IMR-90 (cell line): Measurements from ENCODE around the gene ACSM6. TPM values are rescaled to one million over a fixed set of nuclear protein-coding genes. Genes with fewer than 3 reads are reported as not detected.

Source experiments
- ATAC-seq: fragments of 200-7000 bp; cut with Tn5 transposase; 2 replicates; pipeline ENCODE4 v1.9.1; 2020; ENCODE audit warnings: low read depth, mild to moderate bottlenecking, moderate library complexity
- BruUV-seq: library from RNA; stranded (reverse); fragments of 400-500 nt; replicated peaks from 2 replicates; lab custom pipeline; 2021; lab: Mats Ljungman, UMichigan
- CTCF ChIA-PET: fragments of 300-600 bp; formaldehyde crosslinking; extraction: SDS; loops from one replicate; lab custom pipeline; 2021; ENCODE audit warnings: antibody characterized with exemption; lab: Yijun Ruan, JAX
- POLR2A ChIA-PET: fragments of 300-600 bp; sonication (Branson Sonifier 250); formaldehyde crosslinking; loops from one replicate; lab custom pipeline; 2022; ENCODE audit warnings: antibody characterized with exemption; ENCODE audit not compliant: unreplicated experiment; lab: Charles Lee
- DNase-seq: peaks from one replicate; pipeline ENCODE4 v3.0.0; 2013
- H2AFZ ChIP-seq: replicated peaks from 2 replicates; pipeline ENCODE3; 2013; ENCODE audit warnings: low read length, mild to moderate bottlenecking; ENCODE audit not compliant: poor library complexity
- H2AK5ac ChIP-seq: 2 replicates; pipeline ENCODE4 v1.6.1; 2013; ENCODE audit warnings: low read depth, low read length, inconsistent platforms
- H2AK9ac ChIP-seq: replicated peaks from 2 replicates; pipeline ENCODE3; 2013; ENCODE audit warnings: mild to moderate bottlenecking, low read depth, low read length, moderate library complexity; ENCODE audit not compliant: poor library complexity
- H2BK120ac ChIP-seq: 2 replicates; pipeline ENCODE4 v1.6.1; 2013; ENCODE audit warnings: low read depth, low read length, inconsistent platforms
- H2BK15ac ChIP-seq: 3 replicates; pipeline ENCODE4 v1.6.1; 2013; ENCODE audit warnings: low read depth, low read length, inconsistent platforms
- H2BK20ac ChIP-seq: 2 replicates; pipeline ENCODE4 v1.6.1; 2013; ENCODE audit warnings: low read depth, mild to moderate bottlenecking, inconsistent platforms, low read length, moderate library complexity
- H2BK5ac ChIP-seq: 2 replicates; pipeline ENCODE4 v1.6.1; 2013; ENCODE audit warnings: mild to moderate bottlenecking, low read depth, low read length, inconsistent platforms; ENCODE audit not compliant: poor library complexity, severe bottlenecking
- H3K14ac ChIP-seq: replicated peaks from 2 replicates; pipeline ENCODE4 v1.6.1; 2013; ENCODE audit warnings: low read depth, low read length, inconsistent platforms
- H3K18ac ChIP-seq: 2 replicates; pipeline ENCODE4 v1.6.1; 2013; ENCODE audit warnings: low read depth, low read length, control low read depth
- H3K23ac ChIP-seq: 2 replicates; pipeline ENCODE4 v1.6.1; 2013; ENCODE audit warnings: low read depth, low read length, inconsistent platforms
- H3K27ac ChIP-seq: 2 replicates; pipeline ENCODE4 v1.5.1; 2013; ENCODE audit warnings: mild to moderate bottlenecking, control low read depth, low read length; ENCODE audit not compliant: insufficient read depth
- H3K27me3 ChIP-seq: 2 replicates; pipeline ENCODE4 v1.6.1; 2013; ENCODE audit warnings: low read length; ENCODE audit not compliant: control insufficient read depth, insufficient read depth
- H3K36me3 ChIP-seq: 2 replicates; pipeline ENCODE4 v1.6.1; 2013; ENCODE audit warnings: low read length, mixed read lengths; ENCODE audit not compliant: control insufficient read depth, insufficient read depth
- H3K4ac ChIP-seq: 2 replicates; pipeline ENCODE4 v1.6.1; 2013; ENCODE audit warnings: low read depth, low read length, inconsistent platforms
- H3K4me1 ChIP-seq: 2 replicates; pipeline ENCODE4 v1.6.1; 2013; ENCODE audit warnings: low read length, mixed read lengths; ENCODE audit not compliant: control insufficient read depth, insufficient read depth
- H3K4me2 ChIP-seq: 2 replicates; pipeline ENCODE4 v1.6.1; 2013; ENCODE audit warnings: low read depth, mild to moderate bottlenecking, control low read depth, low read length, moderate library complexity
- H3K4me3 ChIP-seq: 2 replicates; pipeline ENCODE4 v1.5.1; 2013; ENCODE audit warnings: low read depth, mild to moderate bottlenecking, control low read depth, low read length, moderate library complexity; ENCODE audit not compliant: insufficient read depth
- H3K56ac ChIP-seq: 2 replicates; pipeline ENCODE4 v1.6.1; 2013; ENCODE audit warnings: low read length, inconsistent platforms; ENCODE audit not compliant: insufficient read depth; ENCODE audit errors: extremely low read depth
- H3K79me1 ChIP-seq, 2 experiments: 2 replicates each; pipeline ENCODE4 v1.6.1; 2013; ENCODE audit warnings: low read length in 2 of 2, inconsistent platforms in 1 of 2, low read depth in 1 of 2
- H3K9ac ChIP-seq: 2 replicates; pipeline ENCODE4 v1.6.1; 2013; ENCODE audit warnings: low read depth, low read length, control low read depth
- H3K9me1 ChIP-seq: 2 replicates; pipeline ENCODE4 v1.6.1; 2013; ENCODE audit warnings: low read length, inconsistent platforms; ENCODE audit not compliant: insufficient read depth
- H3K9me3 ChIP-seq: 2 replicates; pipeline ENCODE4 v1.6.1; 2013; ENCODE audit warnings: low read length; ENCODE audit not compliant: control insufficient read depth, insufficient read depth
- H4K20me1 ChIP-seq: 2 replicates; pipeline ENCODE4 v1.6.1; 2013; ENCODE audit warnings: low read length, inconsistent platforms; ENCODE audit not compliant: insufficient read depth
- H4K5ac ChIP-seq: 2 replicates; pipeline ENCODE4 v1.6.1; 2013; ENCODE audit warnings: mild to moderate bottlenecking, low read depth, low read length, control low read depth
- H4K8ac ChIP-seq, 2 experiments: 2 replicates each; pipeline ENCODE4 v1.6.1; 2013; ENCODE audit warnings: low read depth in 2 of 2, low read length in 2 of 2, control low read depth in 1 of 2, inconsistent platforms in 1 of 2
- H4K91ac ChIP-seq: 2 replicates; pipeline ENCODE4 v1.6.1; 2013; ENCODE audit warnings: low read depth, low read length, inconsistent platforms; ENCODE audit not compliant: insufficient read depth
- BHLHE40 ChIP-seq: fragments of 150-350 bp; IDR thresholded peaks from 2 replicates; pipeline ENCODE4 v1.6.1; 2016; ENCODE audit warnings: mild to moderate bottlenecking, low read depth, low read length
- CEBPB ChIP-seq: IDR thresholded peaks from 2 replicates; pipeline ENCODE4 v1.6.1; 2012; ENCODE audit warnings: low read depth, low read length, improper control_type of control experiment
- CHD1 ChIP-seq: IDR thresholded peaks from 2 replicates; pipeline ENCODE4 v1.6.1; 2012; ENCODE audit warnings: low read depth, low read length, improper control_type of control experiment
- ELK1 ChIP-seq: fragments of 150-350 bp; IDR thresholded peaks from 2 replicates; pipeline ENCODE4 v1.6.1; 2016; ENCODE audit warnings: low read depth, mild to moderate bottlenecking, low read length, moderate library complexity, borderline replicate concordance
- FOS ChIP-seq: fragments of 150-350 bp; IDR thresholded peaks from 2 replicates; pipeline ENCODE4 v1.6.1; 2016; ENCODE audit warnings: low read depth, low read length
- MAFK ChIP-seq: IDR thresholded peaks from 2 replicates; pipeline ENCODE4 v1.6.1; 2012; ENCODE audit warnings: low read depth, low read length, improper control_type of control experiment
- MAZ ChIP-seq: IDR thresholded peaks from 2 replicates; pipeline ENCODE4 v1.6.1; 2012; ENCODE audit warnings: low read depth, mild to moderate bottlenecking, low read length, improper control_type of control experiment, moderate library complexity, borderline replicate concordance
- MXI1 ChIP-seq: IDR thresholded peaks from 2 replicates; pipeline ENCODE4 v1.6.1; 2012; ENCODE audit warnings: low read depth, mild to moderate bottlenecking, low read length, moderate library complexity, borderline replicate concordance
- NFE2L2 ChIP-seq: fragments of 150-350 bp; IDR thresholded peaks from 2 replicates; pipeline ENCODE4 v1.6.1; 2016; ENCODE audit warnings: low read depth, mild to moderate bottlenecking, low read length
- RAD21 ChIP-seq: IDR thresholded peaks from 2 replicates; pipeline ENCODE4 v1.6.1; 2012; ENCODE audit warnings: low read length, improper control_type of control experiment
- RCOR1 ChIP-seq: IDR thresholded peaks from 2 replicates; pipeline ENCODE4 v1.6.1; 2012; ENCODE audit warnings: mild to moderate bottlenecking, low read length, improper control_type of control experiment; ENCODE audit not compliant: insufficient replicate concordance
- RFX5 ChIP-seq: IDR thresholded peaks from 2 replicates; pipeline ENCODE4 v1.8.0; 2012; ENCODE audit warnings: low read depth, mild to moderate bottlenecking, low read length, moderate library complexity
- SMC3 ChIP-seq: fragments of 150-350 bp; IDR thresholded peaks from 2 replicates; pipeline ENCODE4 v1.6.1; 2016; ENCODE audit warnings: low read depth, mild to moderate bottlenecking, antibody characterized with exemption, low read length, moderate library complexity
- WGBS, 2 experiments: methylation state at CpG; one replicate each; pipeline versions ENCODE4 v1.1.5 to v1.1.7; 2013; ENCODE audit warnings: missing lambda C conversion rate in 2 of 2; ENCODE audit not compliant: insufficient read length in 1 of 2; ENCODE audit errors: extremely low coverage in 2 of 2; 5-methylcytosine and 5-hydroxymethylcytosine counted together
- dilution Hi-C: fragments of 300-500 bp; cut with HindIII; formaldehyde crosslinking; loops from one replicate; pipeline ENCODE4 v1.14.3; 2018; ENCODE audit warnings: low sequenced_read_pairs; ENCODE audit not compliant: unreplicated experiment
- in situ Hi-C: fragments of 300-500 bp; cut with MboI; formaldehyde crosslinking; loops from 3 replicates; pipeline ENCODE4 v1.14.3; 2019; ENCODE audit warnings: low sequenced_read_pairs, inconsistent platforms, mixed read lengths
- intact Hi-C: fragments of 100-400 bp; cut with micrococcal nuclease; formaldehyde crosslinking; loops from 2 replicates; pipeline ENCODE4 v1.10.0; 2022
- polyA plus RNA-seq, 3 experiments: library from polyadenylated mRNA; depleted of rRNA; stranded (reverse); fragments of >200 nt; gene quantifications; 2 replicates each; pipeline ENCODE4 v1.2.3, GENCODE V29; 2012; ENCODE audit warnings: low replicate concordance in 1 of 3
- total RNA-seq: library from RNA; depleted of rRNA; stranded (reverse); fragments of >200 nt; gene quantifications from 2 replicates; pipeline ENCODE4 v1.2.3, GENCODE V29; 2012
- TF ChIP-seq, protein P1 (sequence below): fragments of 150-350 bp; IDR thresholded peaks from 2 replicates; pipeline ENCODE4 v1.6.1; 2017; ENCODE audit warnings: mild to moderate bottlenecking, antibody characterized with exemption, low read length, low read depth

The ACSM6 gene
- total and polyA plus RNA-seq, 2 of the 4 experiments (the other 2 are of a cell fraction) = not detected

- Histone ChIP-seq H3K9me3 (no peaks in the 10 kb centered on the region), H3K9ac (peak overlapping the region; percentile 59), H2AFZ (peak overlapping the region; percentile 9), H2BK120ac (peak overlapping the region; percentile 93), H3K14ac (peak overlapping the region; percentile 93), H3K4ac (peak overlapping the region; percentile 97), H3K4me1 (peaks cover 30% of the 10 kb centered on the region), H2BK5ac (peak overlapping the region; percentile 91), H3K4me2 (peak overlapping the region; percentile 70), H3K23ac (peak overlapping the region; percentile 96), H3K4me3 (no peak overlapping the region), H2BK20ac (peak overlapping the region; percentile 93), H2AK9ac (peak overlapping the region; percentile 94), H3K27me3 (no peaks in the 10 kb centered on the region), H2AK5ac (peak overlapping the region; percentile 96), H4K8ac (peak overlapping the region; percentile 41 to 90), H3K27ac (peak overlapping the region; percentile 95), H3K18ac (peak overlapping the region; percentile 98), H4K91ac (peak overlapping the region; percentile 95), H2BK15ac (peak overlapping the region; percentile 95), H3K36me3 (peaks cover 45% of the 10 kb centered on the region), H3K9me1 (peaks cover 25% of the 10 kb centered on the region), H4K20me1 (peaks cover 25% of the 10 kb centered on the region), H3K79me1 (peaks cover 30 to 66% of the 10 kb centered on the region in 2 experiments; a peak in 3 of 4 replicates), H4K5ac (peak overlapping the region; percentile 91), H3K56ac (peak overlapping the region; percentile 88)
- in situ Hi-C loops (no loop called here), dilution Hi-C loops (no loop called here), intact Hi-C loops (loop anchor here (1.0 to 2.0 kb wide), 4 partner anchors 31 to 353 kb away; no protein-coding TSS in a partner anchor)
- ChIA-PET POLR2A (interaction anchor here (0.7 to 1.3 kb wide), 3 partner anchors 9 to 115 kb away, joined by 3 to 6 read pairs (median 4); no protein-coding TSS in a partner anchor), CTCF (interaction anchor here (0.6 to 3.4 kb wide), 11 partner anchors 10 to 128 kb away, joined by 3 to 29 read pairs (median 3); no protein-coding TSS in a partner anchor)
- no TSS peak for BruUV-seq
- DNase-seq (peak; percentile 95), ATAC-seq (peak; percentile 75)
- WGBS, 2 experiments = no CpG with 5 or more reads among the region's 6 CpGs
- TF ChIP-seq RFX5 = no peak
- no peak for TF ChIP-seq BHLHE40
- no peak; the same call in 1 of the 2 replicates for TF ChIP-seq RAD21
- TF ChIP-seq SMC3 = peak; percentile 1; the same call in 1 of the 2 replicates
- peak; percentile 68 for TF ChIP-seq FOS
- TF ChIP-seq ELK1 = no peak
- TF ChIP-seq RCOR1 = no peak
- no peak for TF ChIP-seq MAFK
- TF ChIP-seq CEBPB = peak; percentile 24; the same call in 1 of the 2 replicates
- TF ChIP-seq, protein P1, sequence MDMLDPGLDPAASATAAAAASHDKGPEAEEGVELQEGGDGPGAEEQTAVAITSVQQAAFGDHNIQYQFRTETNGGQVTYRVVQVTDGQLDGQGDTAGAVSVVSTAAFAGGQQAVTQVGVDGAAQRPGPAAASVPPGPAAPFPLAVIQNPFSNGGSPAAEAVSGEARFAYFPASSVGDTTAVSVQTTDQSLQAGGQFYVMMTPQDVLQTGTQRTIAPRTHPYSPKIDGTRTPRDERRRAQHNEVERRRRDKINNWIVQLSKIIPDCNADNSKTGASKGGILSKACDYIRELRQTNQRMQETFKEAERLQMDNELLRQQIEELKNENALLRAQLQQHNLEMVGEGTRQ = no peak
- TF ChIP-seq MXI1 = no peak
- no peak for TF ChIP-seq MAZ
- no peak for TF ChIP-seq NFE2L2
- TF ChIP-seq CHD1 = no peak
Observed at GRCh38 chr10:95247200-95247880, 53.3 kb downstream of the ACSM6 start.
